ENCODE measurements around the gene USP3. TPM values are rescaled to one million over a fixed set of nuclear protein-coding genes. Genes with fewer than 3 reads are reported as not detected.
A peak's percentile ranks its signal among the peaks of the same experiment; 100 is the strongest.
"Not testable (repeated sequence)": the region's sequence is repeated elsewhere in the genome, so short reads cannot be mapped to it uniquely, and the experiment has no call there.

The USP3 gene
- total RNA-seq, 2 experiments from 2014 or later: 34.6 to 53.0 TPM

DNA sequence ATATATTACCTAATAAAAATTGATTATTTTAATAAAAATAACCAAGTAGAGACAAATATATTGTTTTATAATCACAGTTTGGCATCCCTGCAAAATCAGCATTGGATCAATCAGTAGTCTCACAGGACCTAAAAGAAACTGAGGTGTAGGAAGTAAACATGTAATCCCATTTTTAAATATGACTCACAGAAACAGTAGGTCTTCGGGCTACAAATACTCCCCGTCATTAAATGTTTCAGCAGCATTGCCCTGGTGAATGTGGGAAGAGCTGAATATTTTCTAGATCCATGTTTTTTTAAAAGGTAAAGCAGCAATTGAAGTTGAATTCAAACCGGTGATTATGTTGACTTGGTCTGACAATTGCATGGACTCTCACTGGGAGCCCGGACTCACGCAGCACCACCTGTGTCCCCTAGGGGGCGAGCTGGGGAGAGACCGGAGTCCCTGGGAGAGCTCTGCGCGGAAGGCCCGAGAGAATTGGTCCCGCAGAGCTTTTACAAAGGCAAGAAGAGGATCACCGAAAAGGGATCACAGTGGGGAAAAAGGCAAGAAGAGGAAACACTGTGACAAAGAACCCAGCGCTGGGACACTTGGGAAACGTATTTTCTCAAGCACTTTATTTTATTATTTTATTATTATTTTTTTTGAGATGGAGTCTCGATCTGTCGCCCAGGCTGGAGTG lies 17.2 kb upstream of the USP3 start:
- Histone ChIP-seq H3K4me3 (ENCODE audit: low read depth, low read length, poor library complexity, severe bottlenecking) (peak overlapping the region; percentile 48), H3K27ac (ENCODE audit: low read depth, low read length, poor library complexity, severe bottlenecking) (peak overlapping the region; percentile 83), H2AFZ (ENCODE audit: low read length) (peak overlapping the region; percentile 69; the same call in 1 of the 2 replicates), H3K4me2 (ENCODE audit: low read length) (peak overlapping the region; percentile 62), H3K9me2 (ENCODE audit: insufficient read depth, low read length) (no peaks in the 10 kb centered on the region), H3K36me3 (ENCODE audit: insufficient read depth, low read length) (no peaks in the 10 kb centered on the region), H3K79me2 (ENCODE audit: insufficient read depth, low read depth, low read length) (no peaks in the 10 kb centered on the region), H4K20me1 (ENCODE audit: insufficient read depth, low read length) (no peaks in the 10 kb centered on the region), H3K4me1 (ENCODE audit: insufficient read depth, low read length, poor library complexity, severe bottlenecking) (peaks cover 72% of the 10 kb centered on the region), H3K9me3 (ENCODE audit: low read length) (no peaks in the 10 kb centered on the region)
- intact Hi-C loops (cut with micrococcal nuclease; ENCODE audit: unreplicated experiment): loop anchor here (1.0 kb wide), 2 partner anchors 12 to 17 kb away; partner anchors contain the start of gene USP3
- TF ChIP-seq EZH2phosphoT487 (IDR thresholded peaks at IDR 0.05; ENCODE audit: borderline replicate concordance, low read depth, low read length): no peak
- TF ChIP-seq, protein P1, sequence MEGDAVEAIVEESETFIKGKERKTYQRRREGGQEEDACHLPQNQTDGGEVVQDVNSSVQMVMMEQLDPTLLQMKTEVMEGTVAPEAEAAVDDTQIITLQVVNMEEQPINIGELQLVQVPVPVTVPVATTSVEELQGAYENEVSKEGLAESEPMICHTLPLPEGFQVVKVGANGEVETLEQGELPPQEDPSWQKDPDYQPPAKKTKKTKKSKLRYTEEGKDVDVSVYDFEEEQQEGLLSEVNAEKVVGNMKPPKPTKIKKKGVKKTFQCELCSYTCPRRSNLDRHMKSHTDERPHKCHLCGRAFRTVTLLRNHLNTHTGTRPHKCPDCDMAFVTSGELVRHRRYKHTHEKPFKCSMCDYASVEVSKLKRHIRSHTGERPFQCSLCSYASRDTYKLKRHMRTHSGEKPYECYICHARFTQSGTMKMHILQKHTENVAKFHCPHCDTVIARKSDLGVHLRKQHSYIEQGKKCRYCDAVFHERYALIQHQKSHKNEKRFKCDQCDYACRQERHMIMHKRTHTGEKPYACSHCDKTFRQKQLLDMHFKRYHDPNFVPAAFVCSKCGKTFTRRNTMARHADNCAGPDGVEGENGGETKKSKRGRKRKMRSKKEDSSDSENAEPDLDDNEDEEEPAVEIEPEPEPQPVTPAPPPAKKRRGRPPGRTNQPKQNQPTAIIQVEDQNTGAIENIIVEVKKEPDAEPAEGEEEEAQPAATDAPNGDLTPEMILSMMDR (conservative IDR thresholded peaks at IDR 0.05; ENCODE audit: low read length): peak; percentile 97
- peak; percentile 90 for DNase-seq (ENCODE audit: low spot score)
- ChIA-PET CTCF (ENCODE audit: unreplicated experiment) (interaction anchor here (0.6 to 1.0 kb wide), 3 partner anchors 9 to 24 kb away, joined by 3 to 11 read pairs (median 3); no protein-coding TSS in a partner anchor), POLR2A (interaction anchor here (0.9 to 1.4 kb wide), 5 partner anchors 8 to 17 kb away, joined by 4 to 5 read pairs (median 5); partner anchors contain the start of gene USP3)
- BruUV-seq (replicated peaks): no TSS peak

DNA sequence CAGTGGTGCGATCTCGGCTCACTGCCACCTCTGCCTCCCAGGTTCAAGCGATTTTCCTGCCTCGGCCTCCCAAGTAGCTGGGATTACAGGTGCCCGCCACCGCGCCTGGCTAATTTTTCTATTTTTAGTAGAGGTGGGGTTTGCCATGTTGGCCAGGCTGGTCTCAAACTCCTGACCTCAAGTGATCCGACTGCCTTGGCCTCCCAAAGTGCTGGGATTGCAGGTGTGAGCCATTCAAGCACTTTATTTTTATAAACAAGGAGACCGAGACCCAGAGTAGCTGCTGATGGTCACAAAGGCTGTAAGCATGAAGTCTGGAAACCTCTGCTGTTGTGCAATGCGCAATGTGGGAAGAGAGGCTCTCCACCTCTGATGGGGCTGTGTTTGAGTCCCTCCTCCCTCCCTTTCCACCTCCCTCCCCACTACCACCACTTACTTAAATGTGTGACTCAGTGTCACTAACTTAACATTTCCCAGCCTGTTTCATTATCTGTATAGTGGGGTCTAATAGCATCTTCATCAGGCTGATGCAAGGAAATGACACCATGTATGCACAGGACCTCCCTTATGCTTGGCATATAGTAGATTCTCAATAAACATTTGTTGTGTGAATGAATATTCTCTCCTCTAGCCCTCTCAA lies 16.5 kb upstream of the USP3 start:
- ChIA-PET CTCF (ENCODE audit: unreplicated experiment) (interaction anchor here (0.6 to 1.0 kb wide), 3 partner anchors 18 to 23 kb away, joined by 3 to 11 read pairs (median 4); no protein-coding TSS in a partner anchor), POLR2A (interaction anchor here (0.7 to 1.4 kb wide), 6 partner anchors 8 to 16 kb away, joined by 3 to 5 read pairs (median 4); partner anchors contain the start of gene USP3)
- not testable (repeated sequence) for DNase-seq (ENCODE audit: low spot score); H4K20me1 ChIP-seq (ENCODE audit: insufficient read depth, low read length); H3K36me3 ChIP-seq (ENCODE audit: insufficient read depth, low read length); H3K9me2 ChIP-seq (ENCODE audit: insufficient read depth, low read length); H3K79me2 ChIP-seq (ENCODE audit: insufficient read depth, low read depth, low read length); H3K4me2 ChIP-seq (ENCODE audit: low read length); BruUV-seq (replicated peaks); H3K27ac ChIP-seq (ENCODE audit: low read depth, low read length, poor library complexity, severe bottlenecking); H3K4me3 ChIP-seq (ENCODE audit: low read depth, low read length, poor library complexity, severe bottlenecking); H3K9me3 ChIP-seq (ENCODE audit: low read length); H2AFZ ChIP-seq (ENCODE audit: low read length)
- intact Hi-C loops (cut with micrococcal nuclease; ENCODE audit: unreplicated experiment): loop anchor here (1.0 kb wide), 2 partner anchors 13 to 16 kb away; partner anchors contain the start of gene USP3
- peaks cover 71% of the 10 kb centered on the region for H3K4me1 ChIP-seq (ENCODE audit: insufficient read depth, low read length, poor library complexity, severe bottlenecking)

DNA sequence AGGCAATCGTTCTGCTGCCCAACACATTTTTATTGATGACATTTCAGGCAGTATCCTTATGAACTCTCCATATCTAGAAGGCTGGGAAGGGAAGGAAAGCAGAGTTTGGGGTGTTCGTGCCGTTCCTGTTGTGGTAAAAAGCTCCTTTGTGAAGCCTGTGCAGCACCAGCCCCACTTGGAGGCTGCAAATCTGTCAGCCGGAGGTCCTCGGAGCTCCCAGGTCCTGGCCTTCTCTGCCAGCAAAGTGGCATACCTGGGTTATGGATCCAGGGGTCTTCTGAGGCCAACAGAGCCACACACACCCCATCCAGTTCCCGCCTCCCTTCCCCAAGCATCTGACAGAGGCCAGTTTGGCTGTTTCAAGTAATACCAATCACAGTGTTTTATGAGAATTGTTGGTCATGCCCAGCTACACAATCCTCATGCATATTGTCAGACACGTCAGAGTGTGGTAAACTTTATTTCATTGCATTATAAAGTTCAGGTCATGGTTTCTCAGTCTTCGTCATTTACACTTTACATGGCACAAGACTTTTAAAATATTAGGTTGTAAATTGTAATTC lies 15.9 kb upstream of the USP3 start:
- no peak for DNase-seq (ENCODE audit: low spot score)
- Histone ChIP-seq H3K27ac (ENCODE audit: low read depth, low read length, poor library complexity, severe bottlenecking) (no peak overlapping the region), H3K36me3 (ENCODE audit: insufficient read depth, low read length) (no peaks in the 10 kb centered on the region), H3K4me3 (ENCODE audit: low read depth, low read length, poor library complexity, severe bottlenecking) (no peak overlapping the region), H3K9me2 (ENCODE audit: insufficient read depth, low read length) (no peaks in the 10 kb centered on the region), H3K4me1 (ENCODE audit: insufficient read depth, low read length, poor library complexity, severe bottlenecking) (peaks cover 66% of the 10 kb centered on the region), H4K20me1 (ENCODE audit: insufficient read depth, low read length) (no peaks in the 10 kb centered on the region), H2AFZ (ENCODE audit: low read length) (no peak overlapping the region), H3K4me2 (ENCODE audit: low read length) (no peak overlapping the region), H3K79me2 (ENCODE audit: insufficient read depth, low read depth, low read length) (no peaks in the 10 kb centered on the region), H3K9me3 (ENCODE audit: low read length) (no peaks in the 10 kb centered on the region)
- ChIA-PET POLR2A (interaction anchor here (0.7 to 1.4 kb wide), 3 partner anchors 9 to 16 kb away, joined by 3 to 5 read pairs (median 4); partner anchors contain the start of gene USP3), CTCF (ENCODE audit: unreplicated experiment) (interaction anchor here (0.6 to 0.7 kb wide), 2 partner anchors 17 to 402 kb away, joined by 3 to 4 read pairs; no protein-coding TSS in a partner anchor)
- no TSS peak for BruUV-seq (replicated peaks)
- intact Hi-C loops (cut with micrococcal nuclease; ENCODE audit: unreplicated experiment): no loop called here
- TF ChIP-seq, protein P1 (conservative IDR thresholded peaks at IDR 0.05; ENCODE audit: low read length): no peak
- TF ChIP-seq EZH2phosphoT487 (IDR thresholded peaks at IDR 0.05; ENCODE audit: borderline replicate concordance, low read depth, low read length): no peak
